Effector memory CD8-positive, alpha-beta T cell (primary cell): ENCODE measurements around the gene EIF3F.
A peak's percentile ranks its signal among the peaks of the same experiment; 100 is the strongest.

ENCODE experiments used
- ATAC-seq: fragments of 150-1000 bp; cut with Tn5 transposase; replicated peaks from 2 replicates; pipeline ENCODE4 v1.10.0; 2021; ENCODE audit warnings: mild to moderate bottlenecking, moderate library complexity
- DNase-seq, 3 experiments: peaks; one replicate each; pipeline ENCODE4 v3.0.0; 2021
- H3K27ac Mint-ChIP-seq, 2 donors: one replicate each; pipeline ENCODE4 v1.8.0; 2022; ENCODE audit warnings: mild to moderate bottlenecking in 2 of 2, mixed read lengths in 2 of 2, moderate library complexity in 2 of 2
- H3K27me3 Mint-ChIP-seq, 2 donors: one replicate each; pipeline ENCODE4 v1.8.0; 2022; ENCODE audit warnings: mixed read lengths in 2 of 2
- H3K36me3 Mint-ChIP-seq: one replicate; pipeline ENCODE4 v1.8.0; 2022; ENCODE audit warnings: mild to moderate bottlenecking, moderate library complexity, mixed read lengths; ENCODE audit not compliant: insufficient read depth
- H3K4me1 Mint-ChIP-seq, 2 donors: one replicate each; pipeline ENCODE4 v1.8.0; 2022; ENCODE audit warnings: low read depth in 2 of 2, mixed read lengths in 2 of 2
- H3K4me3 Mint-ChIP-seq, 2 donors: one replicate each; pipeline ENCODE4 v1.8.0; 2022; ENCODE audit warnings: mild to moderate bottlenecking in 2 of 2, mixed read lengths in 2 of 2, moderate library complexity in 2 of 2
- H3K9me3 Mint-ChIP-seq, 2 donors: one replicate each; pipeline ENCODE4 v1.8.0; 2022; ENCODE audit warnings: mixed read lengths in 2 of 2

EIF3F gene

DNA sequence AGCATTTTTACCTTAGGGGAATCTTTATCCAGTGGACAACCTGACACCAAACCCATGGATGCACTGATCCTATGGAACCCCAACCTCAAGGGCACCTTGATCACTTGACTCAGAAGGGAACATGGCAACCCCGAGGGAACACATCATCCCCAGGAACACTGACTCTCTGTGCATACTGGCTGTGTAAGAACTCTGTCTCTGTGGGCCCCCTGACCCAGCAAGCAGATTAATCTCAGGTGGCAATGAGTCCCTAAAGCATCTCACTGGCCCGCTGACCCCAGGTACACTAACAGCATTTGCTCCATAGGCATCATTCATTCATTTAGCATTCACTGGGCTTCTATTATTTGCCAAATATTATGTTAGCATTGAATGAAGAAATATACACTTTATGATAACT, 16.9 kb downstream of the EIF3F start:
- Mint-ChIP-seq H3K36me3 (peaks cover 16% of the 10 kb centered on the region), H3K27ac (no peak overlapping the region), H3K4me1 (no peaks in the 10 kb centered on the region), H3K4me3 (no peak overlapping the region), H3K9me3 (no peaks in the 10 kb centered on the region), H3K27me3 (peaks cover 0 to 10% of the 10 kb centered on the region in 2 donors)
- DNase-seq = no peak
- ATAC-seq = no peak

GRCh38 chr11:8005556-8005955, 18.4 kb downstream of the EIF3F start:
- DNase-seq (no peak), ATAC-seq (no peak)
- H3K36me3 Mint-ChIP-seq = peaks cover 3% of the 10 kb centered on the region
- H3K27ac Mint-ChIP-seq = no peak overlapping the region
- H3K9me3 Mint-ChIP-seq = no peaks in the 10 kb centered on the region
- H3K27me3 Mint-ChIP-seq = peaks cover 6 to 24% of the 10 kb centered on the region in 2 donors
- H3K4me1 Mint-ChIP-seq = no peaks in the 10 kb centered on the region
- H3K4me3 Mint-ChIP-seq = no peak overlapping the region

- H3K27me3 Mint-ChIP-seq = peaks cover 6 to 26% of the 10 kb centered on the region in 2 donors
- H3K27ac Mint-ChIP-seq = no peak overlapping the region
Observed at GRCh38 chr11:8006349-8006977, 19.3 kb downstream of the EIF3F start.

DNA sequence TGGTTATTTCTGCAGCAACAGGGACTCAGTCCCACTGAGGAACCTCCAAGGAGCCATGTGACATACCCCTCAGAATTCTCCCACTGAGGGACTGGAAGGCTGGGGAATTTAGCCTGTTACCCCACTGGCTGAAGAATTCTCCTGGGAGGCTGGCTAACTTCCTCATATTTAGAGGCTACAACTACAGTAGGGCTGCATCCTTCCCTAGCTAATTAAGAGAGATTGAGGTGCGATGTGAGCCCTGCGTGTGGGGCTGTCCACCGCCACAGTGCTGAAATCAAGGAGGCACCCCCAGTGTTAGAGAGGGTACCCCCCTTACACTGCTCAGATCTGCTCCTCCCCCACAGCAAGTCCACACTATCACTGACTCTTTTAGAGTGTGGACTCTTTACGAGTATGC, 21.1 kb downstream of the EIF3F start:
- Mint-ChIP-seq H3K27ac (no peak overlapping the region), H3K4me3 (no peak overlapping the region), H3K36me3 (peaks cover 3% of the 10 kb centered on the region), H3K9me3 (no peaks in the 10 kb centered on the region), H3K27me3 (peaks cover 6 to 40% of the 10 kb centered on the region in 2 donors), H3K4me1 (no peaks in the 10 kb centered on the region)
- ATAC-seq = no peak
- DNase-seq = no peak

More at GRCh38 chr11:8006349-8006977, 19.3 kb downstream of the EIF3F start:
- H3K4me1 Mint-ChIP-seq = no peaks in the 10 kb centered on the region
- peak; percentile 61 for ATAC-seq
- peak; percentile 27 to 48 (median 29) for DNase-seq
- H3K36me3 Mint-ChIP-seq = peaks cover 3% of the 10 kb centered on the region
- no peak overlapping the region for H3K4me3 Mint-ChIP-seq
- no peaks in the 10 kb centered on the region for H3K9me3 Mint-ChIP-seq

DNA sequence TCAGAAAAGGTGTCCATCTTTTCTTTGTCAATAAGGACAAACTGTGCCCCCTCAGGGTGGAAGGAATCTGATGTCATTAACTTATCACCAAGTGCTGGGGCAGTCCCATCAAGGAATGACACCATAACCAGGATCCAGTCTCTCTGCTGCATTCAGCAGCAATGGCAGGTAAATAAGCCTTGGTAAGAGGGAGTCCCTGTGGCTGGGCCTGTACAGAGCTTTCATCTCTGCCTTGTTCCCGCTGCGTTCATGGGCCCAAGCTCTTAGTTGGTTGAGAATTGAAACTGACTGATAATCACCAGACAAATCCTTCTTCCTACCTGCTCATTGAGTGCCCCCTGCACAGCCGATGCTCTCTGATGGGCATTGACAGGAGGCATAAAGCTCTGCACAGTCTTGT, 22.7 kb downstream of the EIF3F start:
- no peaks in the 10 kb centered on the region for H3K36me3 Mint-ChIP-seq
- no peak for ATAC-seq
- H3K4me3 Mint-ChIP-seq = no peak overlapping the region
- H3K27me3 Mint-ChIP-seq = peaks cover 8 to 51% of the 10 kb centered on the region in 2 donors
- no peaks in the 10 kb centered on the region for H3K4me1 Mint-ChIP-seq
- no peak overlapping the region for H3K27ac Mint-ChIP-seq
- no peak for DNase-seq
- H3K9me3 Mint-ChIP-seq = no peaks in the 10 kb centered on the region

GRCh38 chr11:8011371-8011770, 24.2 kb downstream of the EIF3F start:
- DNase-seq (no peak), ATAC-seq (no peak)
- no peak overlapping the region for H3K27ac Mint-ChIP-seq
- H3K4me1 Mint-ChIP-seq = no peaks in the 10 kb centered on the region
- peaks cover 11 to 61% of the 10 kb centered on the region in 2 donors for H3K27me3 Mint-ChIP-seq
- no peak overlapping the region for H3K4me3 Mint-ChIP-seq
- no peaks in the 10 kb centered on the region for H3K36me3 Mint-ChIP-seq
- H3K9me3 Mint-ChIP-seq = no peaks in the 10 kb centered on the region

DNA sequence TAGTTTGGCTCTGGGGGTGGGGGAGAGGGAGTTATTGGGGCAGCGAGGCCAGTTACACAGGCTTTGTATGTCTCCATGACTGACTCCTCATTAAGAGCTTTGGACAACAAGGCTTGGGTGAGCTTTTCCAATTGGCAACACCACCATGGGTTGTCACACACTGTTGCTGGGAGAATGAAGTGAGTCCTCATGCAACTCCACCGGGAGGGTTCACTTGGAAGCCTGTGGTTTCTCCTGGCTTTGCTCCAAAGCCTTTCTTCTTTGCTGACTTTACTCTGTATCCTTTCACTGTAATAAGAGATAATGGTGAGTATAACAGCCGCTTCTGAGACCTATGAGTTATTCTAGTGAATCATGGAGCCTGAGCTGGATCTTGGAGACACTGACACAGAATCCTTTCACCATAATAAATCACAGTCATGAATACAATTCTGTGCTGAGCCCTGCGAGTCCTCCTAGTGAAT, 24.9 kb downstream of the EIF3F start:
- no peaks in the 10 kb centered on the region for H3K36me3 Mint-ChIP-seq
- ATAC-seq = no peak
- H3K9me3 Mint-ChIP-seq = no peaks in the 10 kb centered on the region
- DNase-seq = no peak
- H3K27ac Mint-ChIP-seq = no peak overlapping the region
- H3K4me1 Mint-ChIP-seq = no peaks in the 10 kb centered on the region
- H3K27me3 Mint-ChIP-seq = peaks cover 15 to 68% of the 10 kb centered on the region in 2 donors
- H3K4me3 Mint-ChIP-seq = no peak overlapping the region

GRCh38 chr11:8013833-8014232, 26.7 kb downstream of the EIF3F start:
- no peaks in the 10 kb centered on the region for H3K9me3 Mint-ChIP-seq
- H3K36me3 Mint-ChIP-seq = no peaks in the 10 kb centered on the region
- peaks cover 27 to 78% of the 10 kb centered on the region in 2 donors for H3K27me3 Mint-ChIP-seq
- no peak overlapping the region for H3K27ac Mint-ChIP-seq
- H3K4me1 Mint-ChIP-seq = peaks cover 4 to 5% of the 10 kb centered on the region in 2 donors
- no peak for DNase-seq
- no peak for ATAC-seq
- no peak overlapping the region for H3K4me3 Mint-ChIP-seq

DNA sequence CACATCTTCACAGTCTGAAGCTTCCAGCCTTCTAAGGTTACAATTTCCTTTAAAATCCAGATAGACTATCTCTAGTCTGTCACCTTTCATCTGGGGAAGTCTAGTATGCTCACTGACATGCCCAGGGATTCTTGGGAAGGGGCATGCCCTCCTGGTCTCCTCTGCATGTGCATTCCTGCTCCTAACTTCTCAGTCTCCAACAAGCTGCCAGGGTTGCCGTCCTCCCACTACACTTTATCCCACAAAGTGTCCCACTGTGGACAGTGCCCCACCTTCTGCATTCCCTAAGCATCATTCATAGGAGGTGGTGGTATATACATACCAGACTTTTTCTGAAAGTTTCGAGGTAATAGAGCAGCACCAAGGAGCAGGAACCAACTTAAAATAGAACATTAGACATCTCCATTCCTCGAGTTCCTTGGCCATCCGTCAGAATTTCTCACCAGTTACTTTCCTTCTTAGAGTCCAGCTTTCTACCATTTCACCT, 28.7 kb downstream of the EIF3F start:
- Mint-ChIP-seq H3K27ac (no peak overlapping the region), H3K36me3 (peaks cover 7% of the 10 kb centered on the region), H3K9me3 (no peaks in the 10 kb centered on the region), H3K27me3 (peaks cover 29 to 72% of the 10 kb centered on the region in 2 donors), H3K4me1 (peaks cover 10 to 12% of the 10 kb centered on the region in 2 donors), H3K4me3 (no peak overlapping the region)
- DNase-seq = no peak
- ATAC-seq = no peak

GRCh38 chr11:8016440-8016839, 29.3 kb downstream of the EIF3F start:
- Mint-ChIP-seq H3K27ac (no peak overlapping the region), H3K36me3 (peaks cover 7% of the 10 kb centered on the region), H3K4me3 (no peak overlapping the region), H3K9me3 (no peaks in the 10 kb centered on the region), H3K4me1 (peaks cover 10 to 12% of the 10 kb centered on the region in 2 donors), H3K27me3 (peaks cover 29 to 74% of the 10 kb centered on the region in 2 donors)
- no peak for DNase-seq
- no peak for ATAC-seq

DNA sequence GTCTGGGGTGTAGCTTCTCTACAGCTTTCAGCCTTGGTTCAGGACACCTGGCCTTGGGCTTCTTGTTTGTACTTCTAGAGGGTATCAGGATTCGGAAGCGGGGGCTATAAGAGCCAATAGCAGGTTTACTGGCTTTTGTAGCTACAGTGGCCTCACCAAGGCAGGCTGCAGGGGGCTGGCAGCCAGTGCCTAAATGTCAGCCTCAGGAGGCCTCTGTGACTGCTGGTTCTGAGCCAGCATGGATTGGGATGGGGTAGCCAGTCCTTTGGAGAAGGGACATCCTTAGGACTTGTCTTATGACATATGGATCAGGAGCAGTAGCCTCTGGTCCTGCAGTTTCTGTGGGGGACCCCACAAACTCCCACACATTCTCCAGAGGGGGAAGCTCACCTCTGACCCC, 29.9 kb downstream of the EIF3F start:
- H3K27me3 Mint-ChIP-seq = peaks cover 32 to 71% of the 10 kb centered on the region in 2 donors
- ATAC-seq = no peak
- DNase-seq = no peak
- no peak overlapping the region for H3K27ac Mint-ChIP-seq
- H3K9me3 Mint-ChIP-seq = no peaks in the 10 kb centered on the region
- H3K4me1 Mint-ChIP-seq = peaks cover 10 to 12% of the 10 kb centered on the region in 2 donors
- H3K4me3 Mint-ChIP-seq = no peak overlapping the region
- H3K36me3 Mint-ChIP-seq = peaks cover 7% of the 10 kb centered on the region

- DNase-seq = no peak
- peaks cover 36 to 69% of the 10 kb centered on the region in 2 donors for H3K27me3 Mint-ChIP-seq
- peaks cover 7% of the 10 kb centered on the region for H3K36me3 Mint-ChIP-seq
- no peaks in the 10 kb centered on the region for H3K9me3 Mint-ChIP-seq
- H3K4me1 Mint-ChIP-seq = peaks cover 10 to 12% of the 10 kb centered on the region in 2 donors
- no peak for ATAC-seq
- H3K4me3 Mint-ChIP-seq = peak overlapping the region; percentile 72 to 77
- peak overlapping the region; percentile 87 to 97 for H3K27ac Mint-ChIP-seq
Observed at GRCh38 chr11:8017894-8018483, 30.9 kb downstream of the EIF3F start.

DNA sequence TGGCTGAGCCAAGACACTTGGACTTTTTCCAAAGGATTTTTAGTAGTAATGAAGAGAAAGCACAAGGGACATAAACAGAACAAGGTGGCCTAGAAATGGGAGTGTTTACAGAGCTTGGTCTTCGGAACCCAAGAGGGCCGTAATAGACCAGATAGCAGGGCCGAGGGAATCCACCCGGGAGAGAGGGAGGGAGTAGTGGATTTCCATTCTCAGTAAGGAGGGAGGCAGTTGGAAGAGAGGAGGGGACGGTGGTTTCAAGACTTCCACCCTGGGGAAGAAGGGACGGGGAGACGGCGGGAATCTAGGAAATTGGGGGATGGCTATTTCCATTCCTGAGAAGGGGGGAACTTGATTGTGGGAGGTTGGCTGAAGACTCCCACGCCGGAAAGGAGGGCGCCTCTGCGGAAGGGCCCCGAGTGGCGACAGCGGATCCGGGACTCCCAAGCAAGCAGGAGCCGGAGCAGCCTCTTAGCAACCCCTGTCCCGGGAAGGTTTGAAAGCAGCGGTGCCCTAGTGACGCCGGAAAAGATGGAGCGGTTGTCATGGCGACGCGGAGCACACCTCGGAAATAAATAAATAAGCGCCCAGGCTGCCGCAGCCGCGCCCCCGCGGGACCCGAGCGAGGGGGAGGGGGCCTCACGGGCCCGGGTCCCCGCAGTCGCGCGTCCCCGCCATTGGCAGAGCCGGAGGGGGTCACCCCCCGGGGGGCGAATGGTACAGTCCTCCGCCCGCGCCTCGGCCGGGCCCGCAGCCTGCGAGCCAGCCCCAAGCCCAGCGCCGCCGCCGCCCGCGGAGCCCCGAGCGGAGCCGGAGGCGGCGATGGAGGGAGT, 31.6 kb downstream of the EIF3F start:
- Mint-ChIP-seq H3K9me3 (no peaks in the 10 kb centered on the region), H3K4me1 (peaks cover 10 to 12% of the 10 kb centered on the region in 2 donors), H3K36me3 (peaks cover 7% of the 10 kb centered on the region), H3K4me3 (peak overlapping the region; percentile 72 to 77), H3K27ac (peak overlapping the region; percentile 87 to 97), H3K27me3 (peaks cover 36 to 67% of the 10 kb centered on the region in 2 donors)
- DNase-seq (peak; percentile 49 to 71 (median 56)), ATAC-seq (peak; percentile 73)
